ENCODE measurements around the gene SP7. TPM values are rescaled to one million over a fixed set of nuclear protein-coding genes. Genes with fewer than 3 reads are reported as not detected.

SP7 gene
- total RNA-seq, 1 experiment from 2014 or later = not detected

DNA sequence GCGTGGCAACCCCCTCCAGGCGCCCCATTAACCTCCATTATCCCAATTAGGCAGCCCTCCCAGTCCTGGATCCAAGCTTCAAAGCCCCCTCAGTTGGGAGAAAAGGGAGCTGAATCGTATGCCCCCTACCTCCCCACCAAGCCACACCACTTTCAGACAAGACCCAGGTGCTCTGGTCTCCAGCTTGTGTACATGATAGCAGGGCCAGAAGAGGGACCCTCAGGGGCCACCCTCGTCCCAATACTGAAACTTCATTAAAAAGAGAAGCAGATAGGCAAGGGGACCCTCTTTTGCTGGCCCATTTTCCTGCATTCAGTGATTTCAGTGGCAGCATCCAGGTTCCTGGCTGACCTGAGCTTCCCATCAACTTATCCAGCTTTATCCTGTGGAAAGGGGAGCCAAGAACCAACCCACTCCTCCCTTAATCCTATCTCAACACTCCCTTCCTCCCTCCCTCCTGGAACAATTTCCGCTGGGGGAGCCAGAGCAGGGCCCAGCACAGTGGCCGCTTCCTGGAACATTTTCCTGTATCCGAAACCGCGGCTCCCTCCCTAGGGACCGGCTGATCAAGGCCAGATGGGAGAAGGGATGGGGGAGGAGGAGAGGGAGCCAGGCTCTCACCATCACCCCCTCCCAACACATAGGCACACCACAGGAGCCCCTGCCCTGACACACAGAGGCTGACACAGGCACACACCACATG, 9.5 kb upstream of the SP7 start:
- Histone ChIP-seq H3K4me2 (ENCODE audit: insufficient read depth, insufficient read length, low read length) (peak overlapping the region; percentile 84), H3K79me1 (ENCODE audit: insufficient read depth, low read depth, low read length, poor library complexity, severe bottlenecking) (no peaks in the 10 kb centered on the region), H4K5ac (ENCODE audit: insufficient read length, low read depth, low read length) (no peak overlapping the region), H3K4ac (ENCODE audit: low read depth, low read length) (no peak overlapping the region), H2BK12ac (ENCODE audit: insufficient read length, low read depth, low read length) (no peak overlapping the region), H2BK5ac (ENCODE audit: insufficient read length, low read length) (no peak overlapping the region), H3K4me1 (ENCODE audit: insufficient read depth, low read length) (no peaks in the 10 kb centered on the region), H3K9me3 (ENCODE audit: control insufficient read depth, low read depth, low read length) (no peaks in the 10 kb centered on the region), H2BK15ac (ENCODE audit: low read depth, low read length) (no peak overlapping the region), H3K14ac (ENCODE audit: insufficient read depth, low read length) (no peak overlapping the region), H3K23me2 (ENCODE audit: insufficient read length, low read depth, low read length, poor library complexity, severe bottlenecking) (peaks cover 15% of the 10 kb centered on the region), H2BK20ac (ENCODE audit: low read depth, low read length, poor library complexity, severe bottlenecking) (no peak overlapping the region), H4K91ac (ENCODE audit: insufficient read length, low read depth, low read length) (no peak overlapping the region), H2BK120ac (ENCODE audit: low read depth, low read length, poor library complexity, severe bottlenecking) (no peak overlapping the region), H3K56ac (ENCODE audit: insufficient read length, low read depth, low read length) (no peak overlapping the region), H3T11ph (ENCODE audit: low read length) (no peak overlapping the region), H2AFZ (ENCODE audit: low read length) (no peak overlapping the region), H4K8ac (replicated peaks; ENCODE audit: insufficient read length, low read depth, low read length) (no peak overlapping the region), H3K9ac (ENCODE audit: extremely low read depth, insufficient read length, low read length) (no peak overlapping the region), H3K23ac (ENCODE audit: insufficient read length, low read depth, low read length) (no peak overlapping the region), H3K18ac (ENCODE audit: insufficient read length, low read depth, low read length) (no peak overlapping the region), H3K27me3 (ENCODE audit: insufficient read depth, low read length) (no peaks in the 10 kb centered on the region), H3K79me2 (ENCODE audit: insufficient read depth, low read length) (no peaks in the 10 kb centered on the region), H2AK5ac (ENCODE audit: insufficient read length, low read length) (no peak overlapping the region), H4K20me1 (ENCODE audit: control insufficient read depth, insufficient read depth, insufficient read length) (no peaks in the 10 kb centered on the region), H3K27ac (ENCODE audit: insufficient read length, low read depth, low read length) (no peak overlapping the region)
- Mint-ChIP-seq H3K9me3 (no peaks in the 10 kb centered on the region; a peak in 1 of 5 replicates), H3K27ac (no peak overlapping the region), H3K36me3 (ENCODE audit: insufficient read depth in 1 of 3, low read depth in 3 of 3) (no peaks in the 10 kb centered on the region), H3K27me3 (ENCODE audit: low read depth) (peaks cover 56% of the 10 kb centered on the region), H3K4me3 (peak overlapping the region; percentile 84 to 95), H3K4me1 (peaks cover 18% of the 10 kb centered on the region in 2 experiments)
- WGBS (ENCODE audit: extremely low coverage, insufficient read length, low lambda C conversion rate) = no CpG with 5 or more reads among the region's 10 CpGs
- DNase-seq = no peak
- TF ChIP-seq CTCF (conservative IDR thresholded peaks at IDR 0.05) = no peak
